ENCODE data around the gene GDAP2. TPM values are rescaled to one million over a fixed set of nuclear protein-coding genes. Genes with fewer than 3 reads are reported as not detected.

Gene GDAP2
- total and polyA plus RNA-seq, 2 experiments from 2014 or later, result 11.3 to 33.3 TPM

GRCh38 chr1:117821774-117822482 lies 107.5 kb downstream of the GDAP2 start:
- H3K36me3 ChIP-seq (replicated peaks; ENCODE audit: insufficient read depth, low read depth), result no peaks in the 10 kb centered on the region
- H3K79me2 ChIP-seq, result no peaks in the 10 kb centered on the region
- H3K27me3 ChIP-seq, result no peaks in the 10 kb centered on the region
- WGBS (ENCODE audit: low lambda C conversion rate, missing lambda C conversion rate), result 73% methylated on average over 3 of the region's 3 CpGs
- TF ChIP-seq EZH2 (IDR thresholded peaks at IDR 0.05; ENCODE audit: borderline replicate concordance), result no peak
- no peak for TF ChIP-seq EZH2phosphoT487 (IDR thresholded peaks at IDR 0.05; ENCODE audit: low read depth, severe bottlenecking, unreplicated experiment)
- TF ChIP-seq, protein P1, sequence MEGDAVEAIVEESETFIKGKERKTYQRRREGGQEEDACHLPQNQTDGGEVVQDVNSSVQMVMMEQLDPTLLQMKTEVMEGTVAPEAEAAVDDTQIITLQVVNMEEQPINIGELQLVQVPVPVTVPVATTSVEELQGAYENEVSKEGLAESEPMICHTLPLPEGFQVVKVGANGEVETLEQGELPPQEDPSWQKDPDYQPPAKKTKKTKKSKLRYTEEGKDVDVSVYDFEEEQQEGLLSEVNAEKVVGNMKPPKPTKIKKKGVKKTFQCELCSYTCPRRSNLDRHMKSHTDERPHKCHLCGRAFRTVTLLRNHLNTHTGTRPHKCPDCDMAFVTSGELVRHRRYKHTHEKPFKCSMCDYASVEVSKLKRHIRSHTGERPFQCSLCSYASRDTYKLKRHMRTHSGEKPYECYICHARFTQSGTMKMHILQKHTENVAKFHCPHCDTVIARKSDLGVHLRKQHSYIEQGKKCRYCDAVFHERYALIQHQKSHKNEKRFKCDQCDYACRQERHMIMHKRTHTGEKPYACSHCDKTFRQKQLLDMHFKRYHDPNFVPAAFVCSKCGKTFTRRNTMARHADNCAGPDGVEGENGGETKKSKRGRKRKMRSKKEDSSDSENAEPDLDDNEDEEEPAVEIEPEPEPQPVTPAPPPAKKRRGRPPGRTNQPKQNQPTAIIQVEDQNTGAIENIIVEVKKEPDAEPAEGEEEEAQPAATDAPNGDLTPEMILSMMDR (IDR thresholded peaks at IDR 0.05; ENCODE audit: poor library complexity), result no peak
- no peaks in the 10 kb centered on the region for H3K9me3 ChIP-seq (ENCODE audit: low read depth)
- peak overlapping the region; percentile 39 for H2AFZ ChIP-seq
- H3K4me3 ChIP-seq, result no peak overlapping the region
- H3K4me2 ChIP-seq, result no peak overlapping the region
- no peaks in the 10 kb centered on the region for H3K9me2 ChIP-seq (replicated peaks; ENCODE audit: insufficient read depth)
- H3K27ac ChIP-seq, result peak overlapping the region; percentile 93
- peak; percentile 71 for DNase-seq (ENCODE audit: low spot score)
- H4K20me1 ChIP-seq (ENCODE audit: insufficient read depth, poor library complexity, severe bottlenecking), result no peaks in the 10 kb centered on the region
- H3K4me1 ChIP-seq (ENCODE audit: insufficient read depth), result peaks cover 13% of the 10 kb centered on the region

- no peak overlapping the region for H2AFZ ChIP-seq
- H3K9me2 ChIP-seq (replicated peaks; ENCODE audit: insufficient read depth), result no peaks in the 10 kb centered on the region
- H4K20me1 ChIP-seq (ENCODE audit: insufficient read depth, poor library complexity, severe bottlenecking), result no peaks in the 10 kb centered on the region
- TF ChIP-seq EZH2phosphoT487 (IDR thresholded peaks at IDR 0.05; ENCODE audit: low read depth, severe bottlenecking, unreplicated experiment) (no peak), EZH2 (IDR thresholded peaks at IDR 0.05; ENCODE audit: borderline replicate concordance) (no peak)
- TF ChIP-seq, protein P1 (IDR thresholded peaks at IDR 0.05; ENCODE audit: poor library complexity), result no peak
- no peak overlapping the region for H3K4me3 ChIP-seq
- H3K27me3 ChIP-seq, result no peaks in the 10 kb centered on the region
- H3K27ac ChIP-seq, result peak overlapping the region; percentile 93
- no peaks in the 10 kb centered on the region for H3K36me3 ChIP-seq (replicated peaks; ENCODE audit: insufficient read depth, low read depth)
- H3K4me2 ChIP-seq, result no peak overlapping the region
- no peaks in the 10 kb centered on the region for H3K79me2 ChIP-seq
- H3K4me1 ChIP-seq (ENCODE audit: insufficient read depth), result peaks cover 13% of the 10 kb centered on the region
- H3K9me3 ChIP-seq (ENCODE audit: low read depth), result no peaks in the 10 kb centered on the region
- no peak for DNase-seq (ENCODE audit: low spot score)
- WGBS (ENCODE audit: low lambda C conversion rate, missing lambda C conversion rate), result 74% methylated on average over 5 of the region's 5 CpGs
Observed at GRCh38 chr1:117821382-117821755, 108.1 kb downstream of the GDAP2 start.

DNA sequence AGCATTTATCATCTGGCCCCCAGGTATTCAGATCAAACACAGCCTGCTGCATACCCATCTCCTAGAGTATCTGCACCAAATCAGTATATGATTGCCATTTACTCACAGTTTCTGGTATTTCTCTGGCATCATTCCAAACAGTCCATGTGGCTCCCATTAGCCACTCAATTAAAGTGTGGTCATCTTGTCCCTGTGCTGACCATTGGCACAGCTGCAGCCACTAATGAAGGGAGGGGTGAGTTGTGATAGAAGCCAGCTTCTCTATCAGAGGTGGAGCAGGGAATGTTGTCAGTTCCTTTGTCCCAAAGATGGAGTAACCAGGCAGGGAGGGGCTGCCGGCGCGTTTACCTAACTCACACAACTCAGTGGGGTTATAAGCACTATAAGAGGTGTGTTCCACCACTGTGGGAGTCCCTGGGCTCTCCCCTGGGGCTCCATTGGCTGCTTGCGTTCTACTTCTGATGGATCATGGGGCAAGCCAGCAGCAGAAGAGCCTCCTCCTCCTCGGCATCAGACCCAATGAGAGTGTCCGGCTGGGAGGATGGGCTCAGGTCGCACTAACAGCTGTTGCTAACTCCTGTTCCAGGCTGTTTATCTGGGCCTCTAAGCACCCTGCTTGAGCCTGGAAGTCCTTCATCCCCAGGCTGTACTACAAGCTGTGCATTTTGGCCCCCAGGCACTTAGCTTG lies 108.6 kb downstream of the GDAP2 start:
- TF ChIP-seq EZH2phosphoT487 (IDR thresholded peaks at IDR 0.05; ENCODE audit: low read depth, severe bottlenecking, unreplicated experiment) (no peak), EZH2 (IDR thresholded peaks at IDR 0.05; ENCODE audit: borderline replicate concordance) (no peak)
- TF ChIP-seq, protein P1 (IDR thresholded peaks at IDR 0.05; ENCODE audit: poor library complexity), result no peak
- Histone ChIP-seq H3K27ac (peak overlapping the region; percentile 93), H3K9me3 (ENCODE audit: low read depth) (no peaks in the 10 kb centered on the region), H3K4me3 (no peak overlapping the region), H3K79me2 (no peaks in the 10 kb centered on the region), H4K20me1 (ENCODE audit: insufficient read depth, poor library complexity, severe bottlenecking) (no peaks in the 10 kb centered on the region), H3K4me2 (no peak overlapping the region), H2AFZ (no peak overlapping the region), H3K4me1 (ENCODE audit: insufficient read depth) (peaks cover 13% of the 10 kb centered on the region), H3K27me3 (no peaks in the 10 kb centered on the region), H3K36me3 (replicated peaks; ENCODE audit: insufficient read depth, low read depth) (no peaks in the 10 kb centered on the region), H3K9me2 (replicated peaks; ENCODE audit: insufficient read depth) (no peaks in the 10 kb centered on the region)
- 82% methylated on average over 7 of the region's 7 CpGs for WGBS (ENCODE audit: low lambda C conversion rate, missing lambda C conversion rate)
- DNase-seq (ENCODE audit: low spot score), result no peak
